NCI-H1694 (cell line): ENCODE data around the gene TMEM72.
A peak's percentile ranks its signal among the peaks of the same experiment; 100 is the strongest.
"Not testable (repeated sequence)": the region's sequence is repeated elsewhere in the genome, so short reads cannot be mapped to it uniquely, and the experiment has no call there.

Experiments used
- DNase-seq: peaks from one replicate; lab custom pipeline; 2025; lab: John Stamatoyannopoulos, UW

TMEM72 gene

DNA sequence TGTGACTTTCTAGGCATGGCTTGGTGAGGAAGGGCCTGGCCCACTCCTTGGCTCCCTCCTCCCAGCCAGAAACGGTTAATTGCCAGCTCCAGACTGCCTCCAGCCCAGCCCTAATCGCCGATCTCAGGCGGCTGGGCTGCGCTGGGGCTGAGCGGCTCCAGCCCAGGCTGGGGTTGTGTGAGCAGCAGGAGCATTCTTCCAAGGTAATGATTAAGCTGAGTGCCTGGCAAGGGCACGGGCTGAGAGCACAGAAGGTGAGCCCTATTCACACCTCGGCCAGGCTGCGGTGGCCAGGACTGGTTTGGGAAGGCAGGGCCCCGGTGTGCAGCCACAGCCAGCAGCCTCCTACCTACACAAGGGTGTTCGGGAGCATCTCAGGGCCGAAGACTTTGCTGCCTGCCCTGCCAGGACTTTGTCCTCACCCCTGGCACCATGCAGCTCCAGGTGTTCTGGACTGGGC is at the start of gene TMEM72:
TSS of gene TMEM72 (plus strand) at position 257 of the 460 bp plus-strand sequence. CDS start at position 433, 176 bp downstream.
- DNase-seq: no peak

DNA sequence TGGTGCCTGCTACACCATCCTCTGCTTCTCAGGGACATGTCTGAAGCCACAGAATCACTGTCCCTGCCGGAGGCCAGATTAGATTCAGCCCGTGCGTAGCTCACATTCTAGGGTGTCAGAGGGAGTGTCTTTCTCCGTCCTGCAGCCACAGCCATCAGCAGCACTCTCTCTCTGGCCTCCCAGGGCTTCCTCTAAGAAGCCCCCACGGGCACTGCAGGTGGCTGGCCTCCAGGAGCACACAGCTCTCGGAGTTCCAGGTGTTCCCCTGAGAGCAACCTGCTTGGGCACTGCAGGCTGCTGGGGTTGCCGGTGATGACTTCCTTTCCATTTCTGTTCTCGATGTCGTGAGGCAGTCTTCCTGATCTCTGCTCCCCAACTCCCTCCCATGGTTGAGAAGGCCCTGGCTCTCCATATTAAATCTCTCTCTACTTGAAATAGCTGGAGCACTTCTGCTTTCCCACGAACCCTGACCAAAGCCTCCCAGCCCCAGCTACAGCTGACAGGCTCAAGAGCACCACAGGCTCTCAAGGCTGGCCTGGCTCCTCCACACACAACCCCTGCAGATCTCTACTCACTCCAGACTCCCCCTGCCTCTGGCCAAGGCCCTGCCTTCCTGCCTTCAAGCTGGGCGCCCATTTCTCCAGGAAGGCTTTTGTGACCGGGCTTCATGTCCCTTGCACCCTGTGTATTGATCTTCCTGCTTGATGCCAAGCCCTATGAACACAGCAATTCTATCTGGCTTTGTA is 49.0 kb upstream of the TMEM72 start:
- DNase-seq: no peak

DNA sequence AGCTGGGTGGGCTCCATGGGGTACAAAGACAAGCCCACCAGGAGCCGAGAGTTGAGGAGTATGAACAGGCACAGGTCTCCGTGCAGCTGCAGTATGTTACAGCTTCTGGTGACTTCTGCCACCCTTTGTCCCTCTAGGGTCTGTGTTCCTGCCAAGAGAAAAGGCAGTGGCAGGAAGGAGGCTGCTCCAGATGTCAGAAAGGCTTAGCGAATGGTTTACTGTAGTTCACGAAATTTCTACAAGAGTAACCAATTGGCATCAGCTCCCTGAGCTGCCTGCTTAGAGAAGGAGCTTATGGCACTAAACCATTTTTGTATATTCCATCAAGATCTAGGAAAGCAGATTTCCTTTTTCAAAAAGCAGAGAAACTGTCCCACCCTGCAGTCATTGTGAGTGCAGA is 48.2 kb upstream of the TMEM72 start:
- DNase-seq: no peak

DNA sequence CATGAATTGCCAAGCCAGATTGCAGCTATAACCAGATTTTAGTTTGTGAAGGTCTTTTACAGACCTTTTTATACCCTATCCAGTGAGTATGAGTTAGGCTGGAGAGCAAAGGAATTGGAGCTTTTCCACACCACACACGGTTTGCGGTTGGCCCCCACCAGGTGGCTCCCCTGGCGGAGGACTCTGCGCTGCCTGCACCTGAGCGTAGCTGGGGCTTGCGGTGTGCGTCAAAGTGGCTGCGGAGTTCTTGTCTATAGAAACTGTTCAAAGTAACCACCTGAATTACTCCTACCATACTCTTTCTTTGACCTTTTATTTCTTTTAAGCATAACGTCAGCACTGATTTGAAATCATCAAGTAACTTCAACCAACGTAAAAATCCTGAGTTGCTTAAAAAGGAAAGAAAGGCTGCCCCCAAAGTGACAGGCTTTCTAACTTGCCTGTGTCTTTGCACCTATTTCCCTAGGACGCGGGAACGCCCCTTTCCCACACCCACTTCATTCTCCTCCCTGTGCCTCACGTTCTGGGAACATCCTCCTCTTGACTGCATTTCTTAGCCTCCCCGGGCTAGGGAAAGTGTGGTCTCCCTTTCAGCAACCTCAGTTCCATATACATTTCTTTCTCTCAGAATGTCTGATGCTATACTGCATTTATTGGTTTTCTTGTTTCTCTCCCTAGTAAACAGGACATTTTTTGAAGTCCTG is 47.6 kb upstream of the TMEM72 start:
- no peak for DNase-seq

DNA sequence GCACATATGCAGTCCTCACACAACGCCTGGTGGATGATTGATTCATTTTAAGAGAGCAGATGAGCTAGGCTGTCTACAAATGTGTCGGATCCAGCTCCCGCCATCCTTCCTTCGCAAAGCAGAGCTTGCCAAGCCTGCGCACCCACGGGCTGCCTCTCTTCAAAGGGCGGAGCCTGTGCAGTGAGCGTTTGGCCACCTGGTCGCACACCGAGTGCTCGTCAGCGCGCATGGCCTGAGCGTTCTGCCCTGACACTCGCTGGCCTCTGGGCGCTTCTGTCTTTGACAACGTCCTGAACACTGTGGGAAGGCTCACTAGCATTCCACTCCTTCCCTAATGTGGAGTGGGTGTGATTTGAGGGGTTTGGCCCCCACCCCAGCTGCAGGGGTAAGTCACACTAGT is 47.1 kb upstream of the TMEM72 start:
- no peak for DNase-seq

DNA sequence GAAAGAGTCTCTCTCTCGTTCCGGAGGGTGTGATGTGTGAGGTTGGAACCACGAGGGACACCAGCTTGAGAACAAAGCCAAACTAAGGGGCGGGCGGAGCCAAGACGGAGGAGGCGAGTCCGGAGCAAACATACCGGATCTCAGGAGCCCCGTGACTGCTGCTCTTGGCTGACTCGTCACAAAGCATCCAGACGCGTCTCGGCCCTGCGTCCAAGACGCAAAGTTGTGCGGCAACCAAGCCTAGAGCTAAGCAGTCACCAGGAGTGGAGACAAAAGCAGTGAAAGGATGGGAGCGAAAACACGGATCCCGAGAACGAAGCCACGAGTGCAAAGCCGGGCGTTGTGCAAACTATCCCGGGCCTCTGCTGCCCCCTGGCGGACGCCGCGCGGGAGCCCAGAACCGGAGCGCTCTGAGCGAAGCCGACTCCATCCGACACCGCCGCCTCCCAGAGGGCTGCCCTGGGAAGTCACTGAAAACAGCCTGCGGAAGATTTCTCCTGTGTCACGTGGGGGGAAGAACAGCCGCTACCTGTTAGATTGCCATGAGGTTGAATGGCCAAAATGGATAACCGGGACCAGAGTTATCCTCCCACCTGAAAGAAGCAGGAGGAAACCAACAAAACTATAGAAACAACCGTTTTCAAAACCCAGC is 46.4 kb upstream of the TMEM72 start:
- DNase-seq: peak; percentile 67

DNA sequence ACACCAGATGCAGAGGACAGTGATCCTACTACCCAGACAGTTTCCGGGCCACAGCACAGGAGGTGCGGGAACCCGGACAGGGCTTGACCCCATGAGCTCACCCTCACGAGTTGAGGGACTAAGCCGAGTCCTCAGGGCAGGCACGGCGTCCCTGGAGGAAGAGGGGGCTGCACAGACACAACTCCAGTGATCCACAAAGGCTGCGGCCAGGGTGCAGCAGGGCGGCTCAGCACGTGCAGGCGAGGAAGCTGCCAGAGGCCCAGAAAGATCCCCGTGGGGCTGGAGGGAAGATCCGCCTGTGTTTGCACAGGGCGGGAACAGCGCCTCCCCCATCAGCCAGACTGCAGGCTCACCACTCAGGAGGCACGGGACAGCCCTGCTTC is 45.9 kb upstream of the TMEM72 start:
- no peak for DNase-seq

DNA sequence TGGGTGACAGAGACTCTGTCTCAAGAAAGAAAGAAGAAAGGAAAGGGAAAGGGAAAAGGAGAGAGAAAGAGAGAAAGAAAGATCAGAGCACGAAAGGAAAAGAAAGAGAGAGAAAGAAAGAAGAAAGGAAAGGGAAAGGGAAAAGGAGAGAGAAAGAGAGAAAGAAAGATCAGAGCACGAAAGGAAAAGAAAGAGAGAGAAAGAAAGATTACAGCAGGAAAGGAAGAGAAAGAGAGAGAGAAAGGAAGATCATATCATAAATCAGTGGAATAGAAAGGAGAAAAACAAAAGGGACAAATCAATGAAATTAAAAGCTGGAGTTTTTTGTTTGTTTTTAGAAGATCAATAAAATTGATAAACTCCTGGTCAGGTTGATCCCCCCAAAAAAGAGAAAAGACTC is 44.8 kb upstream of the TMEM72 start:
- not testable (repeated sequence) for DNase-seq

DNA sequence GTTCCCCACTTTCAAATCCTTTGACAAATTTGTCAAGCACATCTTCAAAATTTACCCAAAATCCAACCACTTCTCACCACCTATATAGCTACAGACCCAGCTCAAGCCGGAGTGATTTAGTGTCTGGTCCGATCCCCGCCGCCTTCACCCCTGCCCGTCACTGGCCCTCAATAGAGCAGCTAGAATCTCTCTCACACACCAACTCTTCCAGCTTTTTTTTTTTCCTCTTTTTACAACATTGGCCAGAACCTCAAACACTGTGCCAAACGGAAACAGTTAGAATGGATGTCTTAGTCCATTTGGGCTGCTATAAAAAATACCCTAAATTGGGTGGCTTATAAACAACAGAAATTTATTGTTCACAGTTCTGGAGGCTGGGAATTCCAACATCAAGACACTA is 41.1 kb upstream of the TMEM72 start:
- DNase-seq: no peak

DNA sequence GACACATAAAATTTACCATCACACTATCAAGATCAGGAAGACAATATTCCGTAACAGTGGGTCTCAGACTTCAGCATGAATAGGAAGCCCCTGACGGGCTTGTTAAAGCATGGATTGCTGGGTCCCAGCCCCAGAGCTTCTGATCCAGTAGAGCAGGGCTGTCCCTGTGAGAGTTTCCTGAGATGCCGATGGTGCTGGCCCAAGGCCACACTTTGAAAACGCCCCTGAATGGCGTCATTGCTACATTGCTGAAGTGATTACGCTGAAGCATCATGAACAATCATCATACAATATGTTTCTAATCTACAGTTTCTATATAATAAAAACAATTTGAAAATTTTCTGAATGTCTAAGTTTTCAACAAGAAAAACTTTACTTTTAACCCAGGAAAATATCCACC is 38.0 kb upstream of the TMEM72 start:
- no peak for DNase-seq

DNA sequence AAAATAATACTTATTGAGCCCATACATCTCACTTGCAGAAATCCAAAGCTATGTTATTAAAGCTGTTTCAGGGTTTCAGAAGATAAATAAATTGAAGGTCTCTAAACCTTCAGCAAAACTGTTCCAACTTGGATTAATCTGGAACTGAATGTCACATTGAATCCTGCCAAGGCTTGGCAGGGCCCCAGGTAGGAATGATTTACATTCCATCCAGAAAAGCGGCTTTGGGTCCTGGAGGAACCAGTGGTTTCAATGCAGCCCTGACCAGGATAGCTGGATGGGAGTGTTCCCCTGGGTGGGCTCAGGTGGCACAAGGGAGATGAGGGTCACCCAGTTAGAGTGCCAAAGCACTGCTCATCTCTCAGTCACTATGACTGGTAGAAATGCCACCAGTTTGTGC is 37.0 kb upstream of the TMEM72 start:
- no peak for DNase-seq

DNA sequence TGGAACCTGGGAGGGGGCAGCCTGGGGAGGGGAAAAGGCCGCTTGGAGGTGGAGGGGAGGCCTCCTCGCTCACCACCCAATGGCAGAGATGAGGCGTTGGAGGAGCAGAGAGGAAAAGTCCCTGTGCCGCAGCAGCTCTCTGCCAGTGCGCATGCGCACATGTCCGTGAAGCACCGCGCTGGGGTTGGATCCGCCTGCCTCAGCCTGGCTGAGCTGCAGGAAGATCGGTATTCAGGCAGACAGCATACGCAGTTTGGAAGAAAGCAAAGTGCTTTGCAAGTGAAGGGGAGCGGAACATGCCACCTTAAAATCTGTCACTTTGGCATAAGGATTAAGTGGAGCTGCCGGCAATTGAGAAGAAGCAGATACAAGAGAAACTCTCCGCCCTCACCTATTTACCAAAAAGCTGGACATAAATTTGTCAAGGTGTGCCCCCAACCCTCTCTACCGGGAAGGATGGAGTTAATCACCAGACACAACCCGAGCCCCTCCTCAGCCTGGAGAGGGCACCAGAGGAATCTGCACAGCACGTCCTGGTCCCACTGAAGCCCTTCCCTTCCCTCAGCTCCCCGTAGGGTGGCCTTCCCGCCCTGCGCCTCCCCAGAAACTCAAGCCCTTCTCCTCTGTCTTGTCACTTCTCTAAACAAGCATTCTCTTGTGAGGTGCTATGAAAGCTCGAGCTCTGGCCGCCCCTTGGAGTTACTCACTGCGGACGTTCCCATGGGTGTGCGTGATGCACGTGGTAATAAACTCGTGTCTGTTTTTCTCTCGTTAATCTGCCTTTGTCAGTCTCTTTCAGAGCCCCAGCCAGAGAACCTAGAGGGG is 32.2 kb upstream of the TMEM72 start:
- peak; percentile 41 for DNase-seq

DNA sequence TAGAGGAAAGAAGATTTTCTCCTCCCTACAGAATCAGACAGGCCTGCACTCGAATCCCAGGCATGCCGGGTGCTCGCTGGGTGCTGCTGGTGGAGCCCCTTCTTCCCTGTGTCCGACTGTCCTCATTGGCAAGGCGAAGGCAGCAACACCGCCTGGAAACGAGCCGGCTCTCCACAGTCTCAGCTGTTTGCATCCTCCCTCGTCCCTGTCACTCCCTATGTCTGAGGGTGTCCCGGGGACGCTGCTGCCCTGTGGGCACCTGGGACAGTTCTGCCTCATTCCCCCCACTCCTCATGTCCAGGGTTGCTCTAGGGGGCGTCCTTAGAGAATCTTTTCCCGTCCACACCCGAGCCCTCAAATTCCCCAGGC is 31.6 kb upstream of the TMEM72 start:
- no peak for DNase-seq

DNA sequence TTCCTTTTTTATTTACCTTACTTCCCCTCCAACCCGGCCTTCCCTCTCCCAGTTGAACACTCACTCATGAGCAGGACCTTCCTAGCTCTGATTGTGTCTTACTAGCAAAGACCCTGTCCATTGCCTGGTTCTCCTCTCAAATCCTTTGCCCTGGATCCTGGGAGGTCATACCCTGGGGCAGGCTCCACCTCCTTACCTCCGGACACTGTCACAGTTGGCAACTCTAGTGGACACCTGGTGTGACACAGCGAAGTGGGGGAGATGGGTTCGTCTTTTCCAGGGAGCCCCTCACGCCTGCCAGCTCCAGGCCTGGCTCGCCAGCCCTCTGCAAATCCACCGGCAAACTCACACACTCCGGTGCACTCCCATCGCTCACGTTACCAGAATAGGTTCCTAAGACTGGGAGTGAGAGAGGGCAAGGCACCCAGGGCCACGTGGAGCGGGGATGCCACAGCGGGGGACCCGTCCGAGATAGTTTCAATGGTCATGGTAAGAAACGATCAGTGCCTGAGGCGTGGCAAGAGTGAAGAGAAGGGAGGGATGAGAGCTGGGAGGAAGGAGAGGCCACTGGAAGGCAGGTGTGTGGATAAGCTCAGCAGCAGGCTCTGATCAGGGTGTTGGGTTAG is 30.9 kb upstream of the TMEM72 start:
- DNase-seq: no peak

DNA sequence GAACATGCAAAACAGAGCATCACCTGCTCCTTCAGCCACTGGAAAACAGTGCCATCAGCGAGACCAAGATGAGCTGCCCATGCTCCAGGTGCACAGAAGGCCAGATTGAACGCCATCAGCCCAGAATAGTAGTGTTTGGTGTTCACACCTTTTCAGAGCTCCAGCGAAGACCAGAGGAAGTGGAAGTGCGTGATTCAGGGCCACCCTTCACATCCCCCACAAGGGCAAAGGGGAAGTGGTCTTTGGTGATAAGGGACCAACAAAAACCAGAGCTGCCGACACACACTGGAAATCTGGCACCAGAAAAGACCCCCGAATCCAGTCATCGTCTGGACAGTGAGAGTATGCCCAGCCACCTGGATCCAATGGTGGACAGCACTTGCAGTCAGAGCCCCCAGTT is 29.5 kb upstream of the TMEM72 start:
- no peak for DNase-seq

DNA sequence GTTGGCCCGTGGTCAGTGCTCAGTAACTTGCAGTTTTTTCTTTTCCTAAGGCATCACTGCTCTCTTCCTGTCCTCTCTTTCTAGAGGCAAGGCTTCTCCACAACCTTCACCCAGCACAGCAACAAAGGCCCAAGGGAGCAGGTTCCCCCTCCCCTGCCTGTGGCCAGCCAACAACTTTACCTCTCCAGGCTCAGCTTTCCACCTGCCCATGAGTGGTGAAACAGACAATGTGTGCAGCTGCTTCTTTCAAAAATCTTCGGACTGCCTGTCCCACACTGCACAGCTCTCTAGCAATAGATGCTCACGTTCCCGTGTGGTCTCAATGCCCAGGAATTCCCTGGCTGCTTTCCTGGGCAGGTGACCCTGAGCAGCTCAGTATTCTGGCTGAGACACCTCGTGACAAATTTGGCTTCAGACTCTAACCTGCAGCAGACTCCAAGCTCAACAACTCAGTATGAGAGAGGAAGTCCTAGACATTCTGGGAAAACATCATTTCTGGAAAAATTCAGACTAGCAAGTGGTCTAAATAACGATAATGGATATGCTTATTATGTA is 28.9 kb upstream of the TMEM72 start:
- no peak for DNase-seq

DNA sequence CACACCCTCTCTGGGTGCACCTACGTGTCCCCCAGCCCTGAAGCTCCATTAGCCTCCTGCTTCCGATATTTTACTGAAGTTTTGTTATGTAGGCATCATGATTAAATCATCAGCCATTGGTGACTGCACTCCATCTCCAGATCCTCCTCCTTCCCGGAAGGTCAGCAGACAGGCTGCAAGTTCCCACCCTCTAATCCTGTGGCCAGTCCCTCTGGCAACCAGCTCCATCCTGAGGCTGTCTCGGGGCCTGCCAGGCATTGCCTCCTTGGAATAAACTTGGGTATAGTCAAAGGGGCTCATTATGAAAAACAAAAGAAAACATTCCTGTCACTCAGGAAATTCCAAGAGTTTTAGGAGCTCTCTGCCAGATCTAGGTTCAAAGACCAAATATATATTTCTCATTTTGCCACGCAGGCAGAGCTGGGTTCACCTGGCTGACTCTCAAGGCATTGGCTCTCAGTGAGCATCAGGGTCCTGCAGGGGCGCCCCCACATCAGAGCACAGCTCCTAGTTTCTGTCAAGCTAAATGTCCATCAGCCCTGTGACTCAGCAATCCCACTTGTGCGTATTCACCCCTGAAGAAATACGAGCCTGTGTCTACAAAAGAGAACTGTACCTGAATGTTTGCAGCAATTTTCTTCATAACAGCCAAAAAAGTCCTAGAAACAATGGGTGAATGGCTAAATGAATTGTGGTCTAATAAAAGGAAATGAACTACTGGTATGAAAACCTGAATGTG is 27.4 kb upstream of the TMEM72 start:
- no peak for DNase-seq

DNA sequence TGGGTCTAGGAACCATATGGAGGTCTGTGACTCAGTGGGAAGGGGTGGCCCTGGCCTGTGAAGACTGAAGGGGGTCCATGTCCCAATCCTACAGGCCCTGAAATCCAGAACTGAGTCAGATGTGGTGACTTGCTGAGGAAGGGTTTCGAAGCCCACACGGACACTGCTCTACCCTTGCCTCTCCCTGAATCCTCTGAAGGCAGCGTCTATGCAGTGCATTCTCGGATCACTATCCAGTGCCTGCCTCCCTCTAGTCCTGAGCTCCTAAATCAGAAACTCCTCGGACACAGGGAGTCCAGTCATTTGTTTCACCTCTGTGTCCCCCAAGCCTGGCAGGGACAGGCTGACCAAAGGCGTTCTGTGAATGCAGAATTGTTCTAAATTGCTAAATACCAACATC is 25.4 kb upstream of the TMEM72 start:
- no peak for DNase-seq

DNA sequence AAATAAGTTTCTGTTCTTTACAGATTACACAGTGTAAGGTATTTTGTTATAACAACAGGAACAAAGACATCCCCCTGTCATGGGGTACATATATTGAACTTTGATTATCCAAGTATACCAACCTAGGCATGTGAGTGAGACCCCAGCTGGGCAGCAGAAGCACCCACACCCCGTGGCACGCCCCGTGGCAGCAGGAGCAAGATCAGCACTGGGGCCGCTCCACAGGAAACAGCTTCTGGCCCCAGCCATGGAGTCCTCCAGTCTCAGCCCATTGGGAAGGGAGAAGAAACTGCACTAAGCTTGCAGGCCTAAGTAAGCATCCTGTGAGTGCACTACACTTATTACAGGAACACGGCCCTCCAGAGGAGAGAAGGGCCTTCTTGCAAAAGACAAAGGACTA is 24.2 kb upstream of the TMEM72 start:
- DNase-seq: no peak

DNA sequence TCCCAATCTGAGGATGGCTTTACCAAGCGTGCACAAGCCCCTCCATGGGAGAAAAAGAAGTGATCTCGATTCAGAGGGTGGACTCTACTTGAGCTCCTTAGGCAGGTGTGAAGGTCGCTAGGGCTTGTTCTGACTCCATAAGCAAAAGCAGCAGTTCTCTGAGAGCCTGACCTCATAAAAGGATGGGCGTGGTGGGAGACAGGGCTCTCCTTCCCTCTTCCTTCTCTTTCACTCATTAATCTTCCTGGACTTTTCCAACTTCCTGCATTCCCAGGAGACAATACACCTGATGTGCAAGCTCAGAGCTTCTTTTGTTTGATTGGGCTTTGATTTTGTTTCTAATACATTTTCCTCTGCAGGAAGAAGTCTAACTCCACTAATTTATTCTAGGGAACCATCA is 22.3 kb upstream of the TMEM72 start:
- DNase-seq: no peak

DNA sequence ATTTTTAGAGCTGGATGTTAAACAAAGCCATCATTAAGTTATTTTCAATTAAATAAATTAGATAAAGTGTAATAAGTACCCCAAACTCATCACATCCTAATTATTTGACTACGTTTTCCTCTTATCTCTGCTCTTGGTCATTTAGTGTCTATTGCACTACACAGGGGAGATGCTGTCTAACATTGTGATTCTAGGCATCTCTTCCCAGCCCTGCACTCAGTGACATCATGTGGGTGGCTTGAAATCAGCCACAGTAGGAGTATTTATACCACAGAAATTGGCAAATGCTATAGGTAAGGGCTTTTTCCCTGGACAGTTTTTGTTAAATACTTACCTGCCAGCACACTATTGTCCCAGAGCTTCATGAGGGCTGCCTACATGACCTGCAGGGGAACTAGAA is 21.3 kb upstream of the TMEM72 start:
- DNase-seq: no peak
